ENCODE measurements around the gene SLC25A24. TPM values are rescaled to one million over a fixed set of nuclear protein-coding genes. Genes with fewer than 3 reads are reported as not detected.

Gene SLC25A24
- total and polyA plus RNA-seq, 10 of the 15 experiments (the other 5 are each of a cell fraction or from before 2014, with no cell fraction given): 4.0 to 20.6 (median 14.2) TPM

DNA sequence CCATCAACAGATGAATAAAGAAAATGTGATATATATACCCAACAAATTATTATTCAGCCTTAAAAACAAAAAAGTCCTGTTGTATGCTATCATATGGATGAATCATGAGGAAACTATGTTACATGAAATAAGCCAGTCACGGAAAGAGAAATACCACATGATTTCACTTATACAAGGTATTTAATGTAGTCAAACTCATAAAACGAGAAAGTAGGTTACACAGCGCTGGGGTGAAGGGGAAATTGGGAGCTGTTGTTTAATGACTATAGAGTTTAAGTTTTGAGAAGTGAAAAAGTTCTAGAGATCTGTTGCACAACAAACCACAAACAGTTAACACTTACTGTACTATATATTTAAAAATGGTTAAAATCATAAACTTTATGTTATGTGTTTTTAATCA, 58.5 kb downstream of the SLC25A24 start:
- WGBS (ENCODE audit: insufficient coverage, insufficient replicate concordance, low lambda C conversion rate, missing lambda C conversion rate): 21% methylated on average over 3 of the region's 3 CpGs
- Histone ChIP-seq H3K79me2 (ENCODE audit: control insufficient read depth, insufficient read depth, low read length) (no peaks in the 10 kb centered on the region), H3K9me3 (replicated peaks; ENCODE audit: control insufficient read depth, insufficient read depth, low read length) (no peaks in the 10 kb centered on the region), H3K4me1 (ENCODE audit: control insufficient read depth, insufficient read depth, low read length) (no peaks in the 10 kb centered on the region), H3K4me2 (ENCODE audit: control insufficient read depth, insufficient read depth) (no peak overlapping the region), H3K36me3 (ENCODE audit: control insufficient read depth in 2 of 2, insufficient read depth in 2 of 2, low read length in 1 of 2) (no peaks in the 10 kb centered on the region), H3K27ac (ENCODE audit: control insufficient read depth, insufficient read depth) (no peak overlapping the region), H2AFZ (ENCODE audit: control insufficient read depth, low read depth, low read length) (no peak overlapping the region), H4K20me1 (ENCODE audit: control insufficient read depth, insufficient read depth) (no peaks in the 10 kb centered on the region), H3K27me3 (replicated peaks in 1 of 2; ENCODE audit: control insufficient read depth in 2 of 2, insufficient read depth in 2 of 2, low read length in 1 of 2) (no peaks in the 10 kb centered on the region), H3K4me3 (no peak overlapping the region), H3K9ac (ENCODE audit: control insufficient read depth, insufficient read depth, low read length) (no peak overlapping the region)
- TF ChIP-seq, protein P1, sequence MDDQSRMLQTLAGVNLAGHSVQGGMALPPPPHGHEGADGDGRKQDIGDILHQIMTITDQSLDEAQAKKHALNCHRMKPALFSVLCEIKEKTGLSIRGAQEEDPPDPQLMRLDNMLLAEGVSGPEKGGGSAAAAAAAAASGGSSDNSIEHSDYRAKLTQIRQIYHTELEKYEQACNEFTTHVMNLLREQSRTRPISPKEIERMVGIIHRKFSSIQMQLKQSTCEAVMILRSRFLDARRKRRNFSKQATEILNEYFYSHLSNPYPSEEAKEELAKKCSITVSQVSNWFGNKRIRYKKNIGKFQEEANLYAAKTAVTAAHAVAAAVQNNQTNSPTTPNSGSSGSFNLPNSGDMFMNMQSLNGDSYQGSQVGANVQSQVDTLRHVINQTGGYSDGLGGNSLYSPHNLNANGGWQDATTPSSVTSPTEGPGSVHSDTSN (IDR thresholded peaks at IDR 0.05; ENCODE audit: insufficient replicate concordance, low read depth, low read length): no peak
- TF ChIP-seq ZNF207 (IDR thresholded peaks at IDR 0.05; ENCODE audit: borderline replicate concordance) (no peak), HCFC1 (IDR thresholded peaks at IDR 0.05; ENCODE audit: low read length) (no peak), MEF2A (IDR thresholded peaks at IDR 0.05; ENCODE audit: insufficient read depth, low read depth, low read length) (no peak), RBBP5 (conservative IDR thresholded peaks at IDR 0.05) (no peak), TCF12 (IDR thresholded peaks at IDR 0.05; ENCODE audit: low read depth, low read length) (no peak), JUNB (IDR thresholded peaks at IDR 0.05) (no peak), HDGF (IDR thresholded peaks at IDR 0.05) (no peak), GABPA (IDR thresholded peaks at IDR 0.05; ENCODE audit: low read depth) (no peak), ZNF384 (IDR thresholded peaks at IDR 0.05; ENCODE audit: borderline replicate concordance, low read depth, low read length) (no peak), EGR1 (IDR thresholded peaks at IDR 0.05; ENCODE audit: borderline replicate concordance in 1 of 2, low read depth in 2 of 2, low read length in 2 of 2) (no peak), HSF1 (IDR thresholded peaks at IDR 0.05; ENCODE audit: low read depth, low read length) (no peak)
- TF ChIP-seq, protein P2, sequence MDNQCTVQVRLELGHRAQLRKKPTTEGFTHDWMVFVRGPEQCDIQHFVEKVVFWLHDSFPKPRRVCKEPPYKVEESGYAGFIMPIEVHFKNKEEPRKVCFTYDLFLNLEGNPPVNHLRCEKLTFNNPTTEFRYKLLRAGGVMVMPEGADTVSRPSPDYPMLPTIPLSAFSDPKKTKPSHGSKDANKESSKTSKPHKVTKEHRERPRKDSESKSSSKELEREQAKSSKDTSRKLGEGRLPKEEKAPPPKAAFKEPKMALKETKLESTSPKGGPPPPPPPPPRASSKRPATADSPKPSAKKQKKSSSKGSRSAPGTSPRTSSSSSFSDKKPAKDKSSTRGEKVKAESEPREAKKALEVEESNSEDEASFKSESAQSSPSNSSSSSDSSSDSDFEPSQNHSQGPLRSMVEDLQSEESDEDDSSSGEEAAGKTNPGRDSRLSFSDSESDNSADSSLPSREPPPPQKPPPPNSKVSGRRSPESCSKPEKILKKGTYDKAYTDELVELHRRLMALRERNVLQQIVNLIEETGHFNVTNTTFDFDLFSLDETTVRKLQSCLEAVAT (IDR thresholded peaks at IDR 0.05): no peak
- TF ChIP-seq, protein P3, sequence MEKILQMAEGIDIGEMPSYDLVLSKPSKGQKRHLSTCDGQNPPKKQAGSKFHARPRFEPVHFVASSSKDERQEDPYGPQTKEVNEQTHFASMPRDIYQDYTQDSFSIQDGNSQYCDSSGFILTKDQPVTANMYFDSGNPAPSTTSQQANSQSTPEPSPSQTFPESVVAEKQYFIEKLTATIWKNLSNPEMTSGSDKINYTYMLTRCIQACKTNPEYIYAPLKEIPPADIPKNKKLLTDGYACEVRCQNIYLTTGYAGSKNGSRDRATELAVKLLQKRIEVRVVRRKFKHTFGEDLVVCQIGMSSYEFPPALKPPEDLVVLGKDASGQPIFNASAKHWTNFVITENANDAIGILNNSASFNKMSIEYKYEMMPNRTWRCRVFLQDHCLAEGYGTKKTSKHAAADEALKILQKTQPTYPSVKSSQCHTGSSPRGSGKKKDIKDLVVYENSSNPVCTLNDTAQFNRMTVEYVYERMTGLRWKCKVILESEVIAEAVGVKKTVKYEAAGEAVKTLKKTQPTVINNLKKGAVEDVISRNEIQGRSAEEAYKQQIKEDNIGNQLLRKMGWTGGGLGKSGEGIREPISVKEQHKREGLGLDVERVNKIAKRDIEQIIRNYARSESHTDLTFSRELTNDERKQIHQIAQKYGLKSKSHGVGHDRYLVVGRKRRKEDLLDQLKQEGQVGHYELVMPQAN (conservative IDR thresholded peaks at IDR 0.05): no peak
- TF ChIP-seq, protein P4, sequence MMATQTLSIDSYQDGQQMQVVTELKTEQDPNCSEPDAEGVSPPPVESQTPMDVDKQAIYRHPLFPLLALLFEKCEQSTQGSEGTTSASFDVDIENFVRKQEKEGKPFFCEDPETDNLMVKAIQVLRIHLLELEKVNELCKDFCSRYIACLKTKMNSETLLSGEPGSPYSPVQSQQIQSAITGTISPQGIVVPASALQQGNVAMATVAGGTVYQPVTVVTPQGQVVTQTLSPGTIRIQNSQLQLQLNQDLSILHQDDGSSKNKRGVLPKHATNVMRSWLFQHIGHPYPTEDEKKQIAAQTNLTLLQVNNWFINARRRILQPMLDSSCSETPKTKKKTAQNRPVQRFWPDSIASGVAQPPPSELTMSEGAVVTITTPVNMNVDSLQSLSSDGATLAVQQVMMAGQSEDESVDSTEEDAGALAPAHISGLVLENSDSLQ (IDR thresholded peaks at IDR 0.05): no peak
- ChIA-PET CTCF (interaction anchor here (1.8 kb wide), 1 partner anchor 16 kb away, joined by 7 read pairs; no protein-coding TSS in a partner anchor), SMC1A (ENCODE audit: uncharacterized antibody, unreplicated experiment) (interaction anchor here (0.8 kb wide), 1 partner anchor 16 kb away, joined by 3 read pairs; no protein-coding TSS in a partner anchor), POLR2A (no interaction called here), RAD21 (ENCODE audit: unreplicated experiment) (no interaction called here)
- DNase-seq (ENCODE audit: low read depth, low spot score): no peak
- intact Hi-C loops (cut with micrococcal nuclease; ENCODE audit: unreplicated experiment): loop anchor here (5.0 kb wide), 1 partner anchor 51 kb away; no protein-coding TSS in a partner anchor
- no TSS peak for BruUV-seq (replicated peaks)
- no peak for FAIRE-seq
- ATAC-seq: no peak
- in situ Hi-C loops (cut with MboI): no loop called here
